Omental fat pad (tissue), 4 donors: ENCODE results near the gene SCAI. TPM values are rescaled to one million over a fixed set of nuclear protein-coding genes. Genes with fewer than 3 reads are reported as not detected.
A peak's percentile ranks its signal among the peaks of the same experiment; 100 is the strongest.
"Not testable (repeated sequence)": the region's sequence is repeated elsewhere in the genome, so short reads cannot be mapped to it uniquely, and the experiment has no call there.

Source experiments
- ATAC-seq: fragments of 150-250 bp; one replicate; pipeline ENCODE4 v1.9.1; 2016; ENCODE audit warnings: mild to moderate bottlenecking, moderate library complexity; ENCODE audit not compliant: low FRiP score
- DNase-seq: peaks from one replicate; pipeline ENCODE4 v3.0.0-alpha.2; 2019; ENCODE audit warnings: low spot score
- CTCF ChIP-seq, 3 donors: fragments of 450-650 bp; IDR thresholded peaks; one replicate each; pipeline ENCODE4 v1.5.1; 2016 to 2017; ENCODE audit warnings: antibody characterized with exemption in 3 of 3, mild to moderate bottlenecking in 3 of 3, moderate library complexity in 2 of 3
- total RNA-seq, 4 donors: library from RNA; depleted of rRNA; stranded (reverse); fragments of >200 nt; gene quantifications; one replicate each; pipeline ENCODE4 v1.1.0, GENCODE V29; 2016

Gene SCAI
- total RNA-seq, 4 donors from 2014 or later: 4.0 to 9.1 (median 6.6) TPM

- ATAC-seq (no peak), DNase-seq (no peak)
- no peak for TF ChIP-seq CTCF (IDR thresholded peaks at IDR 0.05)
Measured at GRCh38 chr9:125121146-125121545, 22.2 kb downstream of the SCAI start.

DNA sequence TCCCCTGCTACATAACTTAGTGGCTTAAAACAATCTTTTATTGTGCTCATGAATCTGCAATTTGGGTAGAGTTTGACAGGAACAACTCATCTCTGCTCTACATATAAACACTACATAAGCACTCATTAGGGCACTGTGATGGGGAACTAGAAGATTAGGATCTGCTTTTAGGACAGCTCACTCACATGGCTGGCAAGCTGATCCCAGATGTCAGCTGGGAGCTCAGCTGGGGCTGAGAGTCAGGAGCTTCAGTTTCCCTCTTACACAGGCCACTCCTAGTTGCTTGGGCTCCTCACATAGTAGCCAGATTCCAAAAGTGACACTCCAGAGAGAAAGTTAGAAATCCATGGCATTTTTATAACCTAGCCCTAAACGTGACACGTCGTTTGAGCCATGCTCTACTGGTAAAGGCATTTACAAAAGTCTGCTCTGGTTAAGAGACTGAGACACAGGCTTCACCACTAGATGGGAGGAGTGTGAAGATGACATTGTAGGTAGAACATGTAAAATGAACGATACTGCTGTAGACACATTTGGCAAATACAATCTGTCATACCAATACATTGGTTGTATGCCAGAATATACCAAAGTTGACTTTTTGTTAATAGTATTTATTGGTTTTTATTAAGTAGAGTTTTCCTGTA, 23.6 kb downstream of the SCAI start:
- DNase-seq (no peak), ATAC-seq (no peak)
- TF ChIP-seq CTCF (IDR thresholded peaks at IDR 0.05): no peak

- not testable (repeated sequence) for ATAC-seq
Measured at GRCh38 chr9:125118696-125119095, 24.6 kb downstream of the SCAI start.

DNA sequence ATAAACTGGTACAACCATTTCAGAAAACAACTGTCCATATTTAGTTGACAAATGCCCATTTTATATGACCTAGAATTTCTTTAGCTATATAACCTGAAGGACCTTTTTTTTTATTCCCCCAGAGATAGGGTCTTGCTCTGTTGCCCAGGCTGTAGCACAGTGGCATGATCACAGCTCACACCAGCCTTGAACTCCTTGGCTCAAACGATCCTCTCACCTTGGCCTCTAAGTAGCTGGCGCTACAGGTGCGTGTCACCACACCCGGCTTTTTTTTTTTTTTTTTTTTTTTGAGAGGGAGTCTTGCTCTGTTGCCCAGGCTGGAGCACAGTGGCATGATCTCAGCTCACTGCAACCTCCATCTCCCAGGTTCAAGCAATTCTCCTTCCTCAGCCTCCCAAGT, 28.8 kb downstream of the SCAI start:
- not testable (repeated sequence) for DNase-seq, ATAC-seq

More at GRCh38 chr9:125118696-125119095, 24.6 kb downstream of the SCAI start:
- DNase-seq: not testable (repeated sequence)

DNA sequence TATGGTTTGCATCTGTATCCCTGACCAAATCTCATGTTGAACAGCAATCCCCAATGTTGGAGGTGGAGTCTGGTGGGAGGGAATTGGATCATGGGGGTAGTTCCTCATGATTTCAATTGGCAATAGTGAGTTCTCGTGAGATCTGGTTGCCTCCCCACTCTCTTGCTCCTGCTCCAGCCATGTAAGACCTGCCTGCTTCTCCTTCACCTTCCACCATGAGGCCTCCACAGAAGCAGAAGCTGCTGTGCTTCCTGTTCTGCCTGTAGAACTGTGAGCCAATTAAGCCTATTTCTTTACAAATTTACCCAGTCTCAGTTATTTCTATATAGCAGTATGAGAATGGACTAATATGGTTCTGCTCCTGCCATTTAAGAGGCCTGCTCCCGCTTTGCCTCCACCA, 32.9 kb downstream of the SCAI start:
- no peak for TF ChIP-seq CTCF (IDR thresholded peaks at IDR 0.05)
- no peak for ATAC-seq
- DNase-seq: no peak

- DNase-seq, ATAC-seq: not testable (repeated sequence)
Measured at GRCh38 chr9:125108541-125108940, 34.8 kb downstream of the SCAI start.

DNA sequence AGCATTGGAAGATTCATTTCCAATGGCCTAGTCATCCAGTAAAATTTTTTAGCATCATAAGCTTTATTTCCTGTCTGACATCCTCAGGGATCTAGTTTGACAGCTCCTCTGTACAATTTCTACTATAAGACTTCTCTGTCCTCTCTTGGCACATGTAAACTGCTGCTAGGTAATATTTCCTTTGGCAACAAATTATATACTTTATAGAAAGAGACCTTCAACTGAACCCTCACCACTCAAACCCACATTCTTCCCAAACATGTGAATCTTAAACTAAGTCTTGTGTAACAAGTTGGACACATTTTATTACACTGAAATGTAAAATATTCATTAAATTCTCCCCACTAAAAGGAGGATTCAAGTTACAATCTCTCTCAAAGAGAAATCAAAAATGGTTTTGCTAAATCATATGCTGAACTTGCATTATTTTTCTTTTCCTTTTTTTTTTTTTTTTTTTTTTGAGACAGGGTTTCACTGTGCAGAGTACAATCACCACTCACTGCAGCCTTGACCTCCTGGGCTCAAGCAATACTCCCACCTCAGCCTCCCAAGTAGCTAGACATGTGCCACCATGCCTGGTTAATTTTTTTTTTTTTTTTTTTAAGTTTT, 36.9 kb downstream of the SCAI start:
- no peak for DNase-seq
- peak; percentile 54 for ATAC-seq
- no peak for TF ChIP-seq CTCF (IDR thresholded peaks at IDR 0.05)

GRCh38 chr9:125103770-125104460, 39.4 kb downstream of the SCAI start:
- ATAC-seq (no peak), DNase-seq (no peak)
- no peak for TF ChIP-seq CTCF (IDR thresholded peaks at IDR 0.05)
